Measurements from ENCODE around the gene AQP7.
"Not testable (repeated sequence)": the region's sequence is repeated elsewhere in the genome, so short reads cannot be mapped to it uniquely, and the experiment has no call there.

AQP7 gene

DNA sequence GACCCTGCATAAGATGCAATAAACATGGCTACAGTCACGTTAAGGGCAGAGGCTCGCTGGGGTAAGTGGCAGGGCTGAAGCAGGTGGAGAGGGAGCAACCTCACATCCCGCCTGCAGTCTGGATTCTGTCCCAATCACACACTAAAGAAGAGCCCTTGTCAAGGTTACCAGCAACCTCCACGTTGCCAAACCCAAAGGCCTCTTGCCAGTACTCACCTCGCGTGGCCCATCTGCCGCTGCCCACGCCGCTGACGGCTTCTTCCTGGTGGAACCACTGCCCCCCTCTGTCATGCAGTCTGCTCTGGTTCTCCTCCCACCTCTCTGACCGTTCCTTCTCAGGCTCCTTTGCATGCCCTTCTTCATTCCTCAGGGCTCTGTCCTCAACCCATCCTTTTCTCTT, 8.8 kb downstream of the AQP7 start:
- no peak for DNase-seq

GRCh38 chr9:33392591-33393021, 9.8 kb downstream of the AQP7 start:
- DNase-seq, result not testable (repeated sequence)

DNA sequence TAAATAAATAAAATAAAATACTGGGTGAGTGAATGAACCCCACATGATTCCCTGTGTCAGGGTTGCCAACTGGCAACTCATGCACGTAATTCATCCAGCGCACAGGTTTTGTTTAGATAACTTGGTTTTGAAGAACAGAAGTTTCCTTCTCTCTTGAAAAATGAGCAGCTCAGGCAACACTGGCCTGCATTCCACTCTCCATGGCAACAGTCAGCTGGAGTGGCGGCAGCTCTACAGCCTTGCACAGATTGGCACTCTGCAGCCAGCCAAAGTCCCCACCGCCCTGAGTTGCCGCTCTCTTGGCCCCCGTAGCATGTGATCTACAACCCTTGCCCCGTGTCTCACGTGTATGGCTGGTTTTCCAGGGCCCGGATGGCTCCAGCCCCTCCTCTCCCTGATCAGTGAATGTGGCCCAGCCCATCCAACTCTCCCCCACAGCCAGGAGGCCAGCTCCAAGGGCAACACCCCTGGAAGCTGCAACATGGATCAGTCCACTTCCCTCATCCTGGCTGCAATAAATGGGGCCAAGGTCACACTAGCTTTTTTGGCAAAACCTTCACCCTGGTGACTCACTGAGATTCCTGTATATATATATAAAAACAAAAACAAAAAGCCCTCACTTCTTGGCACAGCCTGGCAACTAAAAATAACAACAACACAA, 11.1 kb downstream of the AQP7 start:
- DNase-seq, result not testable (repeated sequence)

DNA sequence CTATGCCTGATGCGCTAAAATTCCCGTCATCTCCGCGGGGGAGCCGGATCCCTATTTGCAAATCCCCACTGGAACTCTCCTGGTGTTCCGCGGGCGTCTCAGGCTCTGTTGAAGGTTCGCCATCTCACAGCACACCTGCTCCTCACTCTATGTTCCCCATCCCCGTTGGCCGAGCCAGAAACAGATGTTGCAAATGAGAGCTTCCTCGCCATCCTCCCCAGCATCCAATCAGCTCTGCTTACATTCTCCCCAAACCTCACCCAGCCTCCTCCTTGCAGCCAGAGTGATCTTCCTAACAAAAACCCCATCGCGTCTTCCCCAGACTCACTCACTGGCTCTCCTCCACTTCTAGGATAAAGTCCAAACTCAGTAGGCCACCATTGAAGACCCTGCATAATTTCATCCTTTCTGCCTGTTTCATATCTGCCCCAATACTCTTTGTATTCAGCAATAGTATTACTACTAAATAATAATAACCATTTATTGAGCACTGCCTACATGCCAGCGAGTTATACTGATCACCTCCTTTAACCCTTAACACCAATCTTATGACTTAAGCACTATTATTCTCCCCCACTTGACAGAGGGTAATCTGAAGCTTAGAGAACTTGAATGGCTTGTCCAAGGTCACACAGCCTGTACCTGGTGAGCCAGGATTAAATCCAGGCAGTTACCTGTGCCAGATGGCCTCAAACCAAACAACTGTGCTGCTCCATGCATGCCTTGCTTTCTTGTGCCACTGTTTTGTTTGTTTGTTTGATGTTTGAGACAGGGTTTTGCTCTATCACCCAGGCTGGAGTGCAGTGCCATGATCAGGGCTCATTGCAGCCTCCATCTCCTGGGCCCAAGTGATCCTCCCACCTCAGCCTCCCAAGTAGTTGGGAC, 14.0 kb downstream of the AQP7 start:
- DNase-seq, result no peak

DNA sequence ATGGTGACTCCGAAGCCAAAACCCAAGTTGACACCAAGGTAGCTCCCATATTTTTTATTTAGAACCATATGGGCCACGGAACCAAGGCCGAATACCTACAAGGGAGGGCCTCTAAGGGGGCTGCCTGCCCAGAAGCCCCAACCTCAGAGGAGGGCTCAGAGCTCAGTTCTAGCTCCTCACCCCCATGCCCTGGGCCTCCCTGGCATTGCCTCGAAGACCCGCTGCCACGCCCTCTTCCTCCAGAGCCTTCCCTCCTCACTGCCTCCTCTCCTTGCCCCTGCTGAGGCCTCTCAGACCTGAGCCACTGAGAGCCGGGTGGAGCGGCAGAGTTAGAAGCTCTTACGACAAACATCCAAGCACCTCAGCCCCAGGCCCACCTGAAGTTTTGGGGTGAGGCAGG, 15.4 kb downstream of the AQP7 start:
- DNase-seq, result not testable (repeated sequence)

DNA sequence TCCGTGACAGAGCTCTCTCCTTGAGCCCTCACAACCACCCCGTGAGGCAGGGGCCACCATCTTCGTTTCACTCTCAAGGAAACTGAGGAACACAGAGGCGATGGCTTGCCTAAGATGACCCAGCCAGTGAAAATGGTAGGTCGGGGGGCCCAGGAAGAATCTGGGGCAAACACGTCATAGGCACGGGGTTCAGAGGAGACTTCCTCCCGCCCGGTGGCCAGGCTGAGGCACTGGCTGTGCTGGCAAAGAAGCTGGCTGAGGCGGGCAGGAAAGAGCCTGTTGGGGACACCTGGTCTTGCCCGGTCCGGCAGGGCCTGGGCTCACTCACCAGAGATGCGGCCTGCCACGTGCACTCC, 15.7 kb downstream of the AQP7 start:
- DNase-seq, result not testable (repeated sequence)

DNA sequence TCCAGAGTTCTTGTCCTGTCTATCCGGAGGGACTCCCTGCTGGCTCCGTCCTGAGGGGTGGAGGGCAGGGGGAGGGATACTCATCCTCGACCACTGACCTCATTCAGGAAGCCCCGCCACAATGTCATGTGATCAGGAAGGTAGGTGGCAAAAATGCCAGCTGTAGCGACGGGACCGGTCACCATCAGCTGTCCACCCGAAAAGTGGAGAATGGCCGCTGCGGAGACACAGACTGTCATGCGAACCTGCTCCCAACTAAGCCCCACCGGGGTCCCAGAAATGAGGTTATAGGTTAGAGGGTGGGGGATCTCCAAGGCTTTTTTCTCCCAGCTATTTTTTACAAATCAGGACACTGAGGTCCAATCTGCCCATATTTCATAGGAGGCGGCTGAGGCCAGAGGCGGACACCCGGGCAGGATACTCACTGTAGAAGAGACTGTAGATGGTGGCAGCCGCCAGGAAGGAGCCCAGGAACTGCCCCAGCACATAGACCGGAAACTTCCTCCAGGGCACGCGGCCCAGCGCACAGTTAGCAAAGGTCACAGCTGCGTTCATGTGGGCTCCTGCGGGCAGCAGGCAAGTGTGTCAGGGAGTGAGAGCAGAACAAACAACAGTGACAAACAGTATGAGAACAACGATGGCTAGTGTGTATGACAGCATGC, 16.3 kb downstream of the AQP7 start:
- not testable (repeated sequence) for DNase-seq

- not testable (repeated sequence) for DNase-seq
These were observed 16.8 kb downstream of the AQP7 start for GRCh38 chr9:33385536-33385935.

GRCh38 chr9:33383396-33383795, 19.0 kb downstream of the AQP7 start:
- not testable (repeated sequence) for DNase-seq

- not testable (repeated sequence) for DNase-seq
These were observed 20.0 kb downstream of the AQP7 start for GRCh38 chr9:33382397-33382796.

DNA sequence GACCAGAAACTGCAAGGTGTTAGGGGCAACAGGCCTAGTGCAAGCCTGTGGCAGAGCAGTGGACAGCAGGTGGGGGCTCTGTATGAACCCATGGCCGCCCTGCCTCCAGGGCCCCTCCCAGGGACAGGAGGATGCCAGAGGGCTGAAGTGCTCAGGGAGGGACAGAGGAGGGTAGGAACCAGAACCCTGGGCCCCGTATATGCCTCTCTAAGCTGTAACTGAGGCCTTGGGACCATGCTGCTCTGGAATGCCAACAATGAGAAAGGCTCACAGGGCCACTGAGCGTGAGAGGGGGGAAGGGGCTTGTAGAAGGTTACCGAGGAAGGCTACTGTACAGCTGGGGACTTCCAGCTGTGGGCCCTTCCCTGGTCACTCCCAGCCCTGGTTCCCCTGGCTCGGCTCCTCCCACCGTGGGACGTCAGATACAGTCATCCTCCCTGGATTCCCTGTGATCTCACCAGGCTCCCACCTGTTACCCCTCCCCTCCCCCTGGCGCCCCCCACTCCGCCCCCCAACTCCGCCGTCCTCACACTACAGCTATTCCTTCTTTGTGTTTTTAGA, 21.1 kb downstream of the AQP7 start:
- no peak for DNase-seq

GRCh38 chr9:33380390-33381094, 21.8 kb downstream of the AQP7 start:
- no peak for DNase-seq

- no peak for DNase-seq
These were observed 22.5 kb downstream of the AQP7 start for GRCh38 chr9:33379666-33380389.

DNA sequence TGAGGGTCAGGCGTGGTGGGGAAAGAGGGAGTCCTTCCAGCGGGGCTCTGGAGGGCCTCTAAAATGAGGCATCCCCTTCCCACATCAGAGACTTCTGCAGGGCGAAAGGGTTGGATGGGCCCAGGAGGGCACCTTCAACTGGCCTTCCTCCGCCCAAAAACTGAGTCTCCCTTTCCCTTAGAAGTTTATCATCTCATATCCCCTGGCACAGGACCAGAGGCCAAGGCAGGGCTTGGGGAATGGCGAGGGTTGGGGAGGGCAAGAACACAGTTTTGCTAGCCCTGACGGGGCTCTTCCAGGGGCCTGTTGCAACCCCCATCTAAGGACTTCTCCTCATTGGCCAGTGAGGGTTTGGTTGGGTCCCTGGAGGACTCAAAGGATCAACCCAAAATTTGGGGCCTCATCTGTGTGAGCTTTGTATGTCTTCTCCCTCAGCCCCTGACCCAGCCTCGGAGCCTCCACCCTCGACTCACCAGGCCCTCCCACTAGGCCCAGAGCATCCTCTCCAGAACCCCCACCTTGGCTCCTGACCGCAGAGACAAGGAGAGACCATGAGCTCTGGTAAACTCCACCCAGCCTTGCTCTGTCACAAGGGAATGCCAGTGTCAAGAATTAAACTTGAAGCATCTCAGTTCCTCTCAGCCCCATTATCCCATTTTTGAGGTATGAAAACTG, 24.1 kb downstream of the AQP7 start:
- no peak for DNase-seq

- no peak for DNase-seq
These were observed 25.2 kb downstream of the AQP7 start for GRCh38 chr9:33377089-33377715.

DNA sequence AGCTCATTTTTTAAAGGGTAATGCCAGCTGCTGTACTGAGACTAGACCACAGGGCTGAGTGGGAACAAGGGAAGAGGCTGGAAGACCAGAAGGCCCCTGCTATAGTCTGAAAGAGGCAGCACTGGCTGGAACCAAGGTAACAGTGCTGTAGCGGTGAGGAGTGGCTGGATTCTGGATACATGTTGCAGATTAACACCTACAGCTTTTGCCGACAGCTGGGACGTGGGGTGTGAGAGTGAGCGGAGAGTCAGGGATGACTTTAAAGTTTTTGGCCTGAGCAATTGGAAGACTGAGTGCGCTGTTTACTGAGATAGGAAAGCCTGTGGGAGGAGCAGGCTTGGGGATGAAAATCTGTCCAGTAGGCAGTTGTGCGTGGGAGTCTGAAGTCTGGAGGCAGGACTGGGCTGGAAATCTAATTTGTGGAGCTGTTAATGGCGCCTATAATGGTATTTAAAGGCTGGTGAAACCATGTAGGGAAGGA, 26.5 kb downstream of the AQP7 start:
- DNase-seq, result no peak

GRCh38 chr9:33375238-33375840, 27.0 kb downstream of the AQP7 start:
- DNase-seq, result no peak

GRCh38 chr9:33374634-33375237, 27.6 kb downstream of the AQP7 start:
- DNase-seq, result peak; percentile 45

DNA sequence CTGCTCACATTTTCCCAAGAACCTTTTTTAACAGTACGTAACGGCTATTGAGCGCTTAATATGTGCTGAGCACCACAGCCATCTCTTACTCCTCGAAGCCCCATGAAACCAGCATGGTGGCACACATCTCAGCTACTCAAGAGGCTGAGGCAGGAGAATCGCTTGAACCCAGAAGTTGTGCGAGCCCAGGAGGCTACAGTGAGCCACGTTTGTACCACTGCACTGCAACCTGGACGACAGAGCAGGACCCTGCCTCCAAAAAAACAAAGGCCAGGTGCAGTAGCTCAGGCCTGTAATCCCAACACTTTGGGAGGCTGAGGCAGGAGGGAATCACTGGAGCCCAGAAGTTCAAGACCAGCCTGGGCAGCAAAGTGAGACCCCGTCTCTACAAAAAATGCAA, 28.2 kb downstream of the AQP7 start:
- no peak for DNase-seq

DNA sequence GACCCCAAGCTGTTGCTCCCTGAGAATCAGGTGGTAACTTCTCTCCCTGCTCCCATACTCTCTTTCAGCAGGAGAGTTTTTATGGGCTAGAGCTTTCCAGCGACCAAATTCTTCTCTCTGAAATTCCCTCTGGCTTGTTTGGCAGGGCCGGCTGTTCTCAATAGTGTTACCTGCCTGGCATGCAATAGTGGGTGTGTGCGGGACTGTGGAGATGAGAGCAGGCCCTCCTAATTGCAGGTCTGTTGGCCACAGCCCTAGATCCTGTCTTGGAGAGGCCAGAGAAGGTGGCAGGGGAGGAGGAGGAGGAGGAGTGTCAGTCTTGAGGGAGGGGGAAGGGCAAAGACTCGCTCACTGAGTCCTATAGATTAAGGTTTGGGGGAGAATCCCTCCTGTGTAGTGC, 29.5 kb downstream of the AQP7 start:
- no peak for DNase-seq
